ENCODE results near the gene SPINT1.

Gene SPINT1

GRCh38 chr15:40863660-40864270 lies 19.9 kb downstream of the SPINT1 start:
- DNase-seq: no peak

DNA sequence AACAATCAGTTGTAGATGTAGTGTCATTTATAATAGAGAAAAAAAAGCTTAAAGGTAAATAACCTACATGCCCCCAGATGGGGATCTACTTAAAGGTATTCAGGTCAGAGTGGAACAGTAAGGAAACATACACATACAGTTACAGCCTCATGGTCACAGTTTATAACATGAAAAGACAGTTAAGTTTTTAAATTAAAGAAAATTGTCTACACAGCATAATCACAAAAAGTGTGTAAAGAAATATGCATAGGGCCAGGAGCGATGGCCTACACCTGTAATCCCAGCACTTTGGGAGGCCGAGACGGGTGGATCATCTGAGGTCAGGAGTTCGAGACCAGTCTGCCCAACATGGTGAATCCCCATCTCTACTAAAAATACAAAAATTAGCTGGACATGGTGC lies 23.4 kb downstream of the SPINT1 start:
- no peak for DNase-seq

DNA sequence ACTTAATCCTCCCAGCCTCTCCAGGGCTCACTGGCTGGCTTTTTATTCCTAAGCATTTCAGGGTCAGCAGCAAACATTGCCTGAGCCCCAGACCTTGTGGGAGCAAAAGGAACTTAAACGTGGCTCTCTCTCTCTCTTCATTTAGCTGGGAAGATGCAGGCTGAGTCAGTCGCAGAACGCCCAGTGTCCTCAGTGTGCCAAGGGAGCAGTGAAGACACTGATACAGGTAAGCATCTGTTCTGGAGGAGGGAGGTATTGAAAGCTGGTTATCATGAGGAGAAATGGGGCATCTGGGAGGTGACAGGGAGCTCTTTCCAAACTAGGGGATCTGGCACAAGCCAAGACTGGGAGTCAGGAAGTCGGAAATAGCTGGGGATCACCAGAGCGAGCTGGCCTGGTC lies 25.8 kb downstream of the SPINT1 start:
- DNase-seq: no peak

DNA sequence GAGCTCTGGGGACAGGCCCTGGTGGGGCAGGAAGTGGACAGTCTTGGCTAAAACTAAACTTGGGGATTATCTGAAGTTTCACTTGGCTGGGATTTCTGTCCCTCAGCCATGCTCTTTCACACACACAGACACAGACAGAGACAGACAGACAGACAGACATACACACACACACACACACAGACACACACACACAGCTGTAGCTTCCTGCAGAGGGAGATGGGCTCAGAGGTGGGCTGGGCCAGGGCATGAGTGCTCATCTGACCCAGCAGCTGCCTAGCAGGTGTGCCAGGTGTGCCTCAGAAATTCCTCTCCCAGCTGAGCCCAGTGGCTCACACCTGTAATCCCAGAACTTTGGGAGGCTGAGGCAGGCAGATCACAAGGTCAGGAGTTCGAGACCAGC lies 26.9 kb downstream of the SPINT1 start:
- DNase-seq: no peak

DNA sequence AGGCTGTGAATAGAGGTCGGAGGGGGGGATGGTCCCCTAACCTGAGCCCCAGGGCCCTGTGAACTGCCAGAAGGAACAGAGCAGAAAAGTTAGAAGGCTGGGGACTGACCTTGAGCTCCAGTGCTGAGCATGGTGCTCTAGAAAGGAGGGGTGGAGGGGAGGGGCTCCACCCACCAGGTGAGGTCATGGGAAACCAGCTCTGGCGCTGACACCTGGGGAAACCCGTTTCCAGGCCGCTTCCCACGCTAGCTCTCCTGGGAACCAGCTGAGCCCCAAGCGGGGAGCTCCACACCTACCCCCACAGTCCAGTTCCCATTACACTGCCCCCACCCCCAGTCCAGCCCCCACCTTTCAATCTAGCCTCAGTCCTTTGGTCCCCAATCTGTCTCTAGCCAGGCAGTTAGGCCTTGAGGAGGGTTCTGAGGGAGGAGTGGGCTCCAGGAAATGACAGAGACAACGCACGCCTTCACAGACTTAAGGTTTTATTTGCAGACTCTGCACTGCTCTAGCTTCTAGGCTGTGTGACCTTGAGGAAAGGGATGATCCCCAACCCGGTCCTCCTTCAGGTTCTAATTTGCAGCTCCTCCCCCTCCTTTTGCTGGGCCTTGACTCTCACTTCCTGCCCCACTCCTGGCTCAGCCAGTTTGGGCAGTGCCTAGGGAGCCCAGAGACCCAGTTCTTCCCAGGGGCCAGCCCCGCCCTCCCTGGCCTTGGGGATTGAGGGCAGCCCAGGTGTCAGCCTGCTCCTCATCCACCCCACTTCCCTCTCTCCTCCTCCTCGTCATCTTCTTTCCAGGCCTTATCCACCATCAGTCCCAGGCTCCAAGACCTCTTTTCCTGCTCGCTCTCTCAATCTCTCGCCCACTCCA lies 28.1 kb downstream of the SPINT1 start:
- DNase-seq: no peak

GRCh38 chr15:40872791-40873693 lies 29.2 kb downstream of the SPINT1 start:
- no peak for DNase-seq

DNA sequence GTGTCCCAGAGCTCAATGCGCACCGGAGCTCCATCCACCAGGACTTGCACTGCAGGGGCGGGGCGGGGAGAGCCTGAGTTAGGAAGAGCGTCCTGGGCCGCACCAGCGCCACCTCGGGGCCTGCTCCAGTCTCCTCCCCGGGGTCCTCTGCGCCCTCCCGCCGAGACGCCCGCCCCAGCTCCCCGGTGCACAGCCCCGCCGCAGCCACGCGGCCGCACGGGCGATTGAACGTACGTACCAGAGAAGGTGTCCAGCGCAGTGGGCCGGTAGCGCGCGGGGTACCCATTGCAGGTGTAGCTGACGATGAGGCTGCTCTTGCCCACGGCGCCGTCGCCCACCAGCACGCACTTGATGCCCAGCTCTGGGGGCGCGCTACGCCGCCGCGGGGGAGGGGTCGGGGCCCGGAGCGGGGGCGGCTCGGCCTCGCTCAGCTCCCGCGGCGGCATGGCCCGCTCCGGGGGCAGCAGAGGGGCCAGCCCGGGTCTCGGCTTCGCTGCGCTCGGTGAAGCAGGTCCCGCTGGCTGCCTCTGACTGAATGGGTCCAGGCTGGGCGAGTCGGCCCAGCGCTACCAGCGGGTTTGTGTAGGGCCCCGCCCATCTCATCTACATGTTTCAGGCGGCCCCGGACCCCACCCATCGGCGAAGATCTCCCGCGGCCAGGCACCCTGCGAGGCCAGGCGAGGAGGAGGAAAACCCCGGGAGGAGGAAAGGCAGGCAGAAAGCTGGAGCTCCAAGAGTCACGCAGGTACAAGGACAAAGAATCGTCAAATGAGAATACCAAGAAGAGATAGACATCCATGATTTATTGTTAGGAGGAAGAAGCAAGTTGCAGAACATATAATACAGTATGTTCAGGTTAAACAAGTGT lies 30.1 kb downstream of the SPINT1 start, which contains the start of gene RHOV:
TSS of gene RHOV (minus strand) at position 541 of the 868 bp plus-strand sequence. CDS start at position 446, 95 bp downstream.
- peak; percentile 6 to 53 (median 38) for DNase-seq

- DNase-seq: no peak
These were observed 32.3 kb downstream of the SPINT1 start for GRCh38 chr15:40875991-40876730.

DNA sequence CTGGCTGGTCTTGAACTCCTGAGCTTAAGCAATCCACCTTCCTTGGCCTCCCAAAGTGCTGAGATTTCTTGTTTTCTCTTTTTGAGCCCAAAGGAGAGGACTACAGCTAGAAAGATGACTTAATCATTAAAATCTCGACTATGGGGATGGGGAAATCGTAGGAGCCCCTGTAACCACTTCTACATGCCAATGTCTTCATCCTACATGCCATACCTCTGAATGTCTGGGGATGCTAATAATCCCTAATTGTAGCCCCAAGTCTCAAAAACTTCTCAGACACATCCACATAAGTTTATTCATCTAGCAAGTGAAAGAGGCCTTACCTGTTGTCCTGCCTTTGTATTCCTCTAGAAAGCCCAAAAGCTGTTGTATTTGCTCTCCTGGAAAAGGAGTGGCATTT lies 33.8 kb downstream of the SPINT1 start:
- DNase-seq: no peak

- no peak for DNase-seq
These were observed 34.9 kb downstream of the SPINT1 start for GRCh38 chr15:40878785-40879184.

DNA sequence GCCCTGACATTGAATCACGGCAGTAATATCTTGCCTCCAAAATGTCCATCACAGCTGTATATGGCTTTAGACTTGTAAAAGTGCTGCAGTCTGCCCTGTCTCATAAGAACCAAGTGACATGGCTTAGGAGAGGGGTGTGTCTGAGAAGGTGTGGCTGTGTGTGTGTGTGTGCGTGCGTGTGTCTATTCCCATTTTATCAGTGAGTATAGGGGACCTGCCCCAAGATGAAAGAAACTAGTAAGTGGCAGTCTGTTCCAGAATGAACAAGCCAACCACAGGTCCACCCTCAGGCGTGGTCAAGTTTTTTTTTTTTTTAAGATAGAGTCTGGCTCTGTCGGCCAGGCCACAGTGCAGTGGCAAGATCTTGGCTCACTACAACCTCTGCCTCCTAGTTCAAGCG lies 35.8 kb downstream of the SPINT1 start:
- no peak for DNase-seq

GRCh38 chr15:40881351-40881750 lies 37.5 kb downstream of the SPINT1 start:
- no peak for DNase-seq

DNA sequence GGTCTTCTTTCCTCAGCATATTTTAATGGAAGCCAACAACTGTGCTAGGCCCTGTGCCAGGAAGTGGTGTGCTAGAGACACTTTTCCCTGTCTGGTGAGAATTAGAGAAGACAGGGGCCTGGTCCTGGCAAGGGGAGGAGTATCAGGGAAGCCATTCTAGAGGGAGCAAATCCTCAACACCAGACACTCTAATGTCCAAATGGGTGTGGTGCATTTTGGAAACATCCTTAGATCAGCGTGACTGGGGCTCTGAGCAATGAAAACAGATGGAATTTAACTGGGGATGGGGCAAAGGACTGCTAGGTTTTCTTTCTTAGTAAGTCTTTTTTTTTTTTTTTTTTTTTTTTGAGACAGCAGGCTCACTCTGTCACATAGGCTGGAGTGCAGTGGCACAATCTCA lies 42.7 kb downstream of the SPINT1 start:
- DNase-seq: no peak

DNA sequence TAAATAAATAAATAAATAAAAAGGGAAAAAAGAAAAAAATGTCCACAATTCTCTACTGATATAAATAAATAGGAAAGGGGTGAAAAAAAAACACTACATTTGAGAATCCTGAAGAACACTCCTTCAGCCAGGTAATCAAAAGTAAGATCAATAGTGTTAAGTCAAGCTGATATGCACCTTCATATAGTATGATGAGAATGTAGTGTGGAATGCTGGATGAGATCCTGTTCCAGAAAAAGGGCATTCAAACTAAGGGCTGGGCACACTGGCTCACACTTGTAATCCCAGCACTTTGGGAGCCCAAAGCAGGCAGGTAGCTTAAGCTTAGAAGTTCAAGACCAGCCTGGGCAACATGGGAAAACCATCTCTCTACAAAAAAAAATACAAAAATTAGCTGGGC lies 45.3 kb downstream of the SPINT1 start:
- DNase-seq: no peak

- DNase-seq: no peak
These were observed 47.3 kb downstream of the SPINT1 start for GRCh38 chr15:40891138-40891537.

GRCh38 chr15:40891810-40892446 lies 48.1 kb downstream of the SPINT1 start:
- DNase-seq: no peak

DNA sequence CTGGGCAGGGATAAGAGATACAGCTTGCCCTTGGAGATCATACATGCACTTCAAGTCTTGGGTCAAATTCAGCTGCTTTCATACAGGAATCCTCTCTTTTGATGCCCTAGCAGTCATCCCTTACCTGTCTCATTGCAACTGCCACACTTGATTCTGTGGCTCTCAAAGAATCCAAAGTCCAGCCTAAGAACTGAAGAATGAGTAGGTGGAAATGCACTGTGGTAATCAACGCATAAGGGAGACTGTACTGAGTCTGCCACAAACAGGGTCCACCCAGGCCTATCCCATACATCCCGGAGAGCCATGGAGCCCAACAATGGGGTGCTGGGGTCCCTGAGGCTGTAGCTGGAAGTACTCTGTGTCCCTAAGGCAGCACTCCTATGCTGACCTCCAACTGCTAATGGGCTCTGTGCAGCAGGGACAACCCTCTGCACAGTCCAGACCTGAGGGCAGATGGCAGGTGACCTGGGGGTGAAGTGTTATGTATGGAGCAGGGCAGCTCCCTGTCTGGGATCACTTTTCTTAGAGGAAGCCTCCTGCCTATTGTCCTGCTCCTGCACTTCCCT lies 48.7 kb downstream of the SPINT1 start:
- no peak for DNase-seq

DNA sequence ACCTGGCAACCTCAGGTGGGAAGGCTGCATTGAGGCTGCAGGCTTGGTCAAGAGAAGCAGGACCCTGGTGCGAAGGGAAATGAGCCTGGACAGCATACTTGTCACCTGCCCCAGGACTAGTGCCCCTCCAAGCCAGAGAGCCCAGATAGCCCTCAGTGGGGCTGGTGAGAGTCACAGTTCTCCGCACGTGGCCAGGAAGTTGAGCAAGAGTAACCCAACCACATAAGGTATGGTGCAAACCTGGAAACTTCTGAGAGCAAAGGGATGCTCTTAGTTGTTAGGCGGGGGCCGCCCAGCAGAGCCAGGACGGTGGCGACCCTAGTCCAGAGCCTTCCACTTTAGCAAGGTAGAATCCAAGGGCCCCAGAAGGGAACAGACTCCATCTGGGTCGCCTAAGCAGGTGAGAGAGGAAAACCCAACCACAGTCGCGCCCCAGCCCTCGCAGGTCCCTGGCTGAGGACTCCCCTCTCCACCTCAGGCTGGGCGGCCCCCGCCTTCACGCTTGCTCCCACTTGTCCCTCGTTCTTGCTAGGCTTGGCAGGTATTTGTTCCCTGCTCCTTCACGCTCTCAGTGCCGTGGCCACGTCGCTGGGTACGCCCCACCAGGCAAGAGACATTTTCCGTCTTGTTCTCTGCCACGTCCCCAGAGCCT lies 49.3 kb downstream of the SPINT1 start:
- DNase-seq: no peak

DNA sequence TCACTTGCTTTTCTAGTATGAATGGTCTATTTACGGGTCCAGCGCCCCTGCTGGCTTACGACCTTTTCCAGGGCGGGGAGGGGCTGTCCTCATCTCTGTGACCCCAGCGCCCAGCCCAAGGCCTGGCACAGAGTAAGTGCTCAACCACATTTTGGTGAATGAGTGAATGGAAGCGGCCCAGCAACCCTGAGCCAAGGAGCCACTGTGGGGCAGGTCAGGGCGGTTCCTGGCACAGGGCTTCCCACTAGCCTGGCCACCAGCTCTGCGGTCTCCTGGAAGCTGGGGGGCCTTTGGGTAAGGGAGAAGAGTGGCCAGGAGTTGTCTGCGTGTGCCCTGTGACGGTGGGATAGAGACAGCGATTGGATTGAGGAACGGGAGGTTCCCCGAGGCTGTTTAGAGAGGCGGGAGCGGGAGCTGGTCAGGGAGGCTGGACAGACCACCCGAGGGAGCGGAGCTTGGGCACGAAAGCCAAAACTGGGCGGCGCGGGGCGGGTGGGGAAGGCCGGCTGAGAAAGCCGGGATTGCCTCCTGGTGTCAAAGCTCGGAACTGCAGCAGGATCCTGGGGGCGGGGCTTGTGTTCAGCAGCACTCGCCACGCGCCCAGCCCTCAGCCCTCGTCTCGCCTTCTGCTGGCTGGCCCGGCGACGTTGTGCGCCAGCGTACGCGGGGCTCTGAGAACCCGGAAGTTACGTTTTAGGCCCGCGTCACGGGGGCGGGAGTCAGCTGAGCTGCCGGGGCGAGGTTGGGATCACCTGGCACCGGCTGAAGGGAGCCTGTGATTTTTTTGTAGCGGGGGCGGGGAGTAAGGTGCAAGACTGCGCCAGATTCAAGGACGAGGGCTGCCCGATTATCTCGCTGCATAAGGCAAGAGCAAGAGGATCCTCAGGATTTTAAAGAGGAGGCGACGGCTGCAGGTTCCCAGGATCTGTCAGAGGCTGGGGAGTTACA lies 50.2 kb downstream of the SPINT1 start, which contains the start of gene VPS18:
TSS of gene VPS18 (plus strand) at position 718 of the 948 bp plus-strand sequence. CDS start 319 bp downstream, outside the sequence.
- peak; percentile 94 to 98 (median 98) for DNase-seq
